GM12875 (cell line): Measurements from ENCODE around the gene MID1.

ENCODE experiments used
- H3K4me3 ChIP-seq: one replicate; pipeline ENCODE4 v1.5.1; 2011; ENCODE audit warnings: low read depth, low read length, control low read depth
- CTCF ChIP-seq: IDR thresholded peaks from 2 replicates; pipeline ENCODE4 v1.5.1; 2011; ENCODE audit warnings: low read depth, mild to moderate bottlenecking, control low read depth, inconsistent platforms, low read length, moderate library complexity, borderline replicate concordance; ENCODE audit not compliant: insufficient read depth

Gene MID1

DNA sequence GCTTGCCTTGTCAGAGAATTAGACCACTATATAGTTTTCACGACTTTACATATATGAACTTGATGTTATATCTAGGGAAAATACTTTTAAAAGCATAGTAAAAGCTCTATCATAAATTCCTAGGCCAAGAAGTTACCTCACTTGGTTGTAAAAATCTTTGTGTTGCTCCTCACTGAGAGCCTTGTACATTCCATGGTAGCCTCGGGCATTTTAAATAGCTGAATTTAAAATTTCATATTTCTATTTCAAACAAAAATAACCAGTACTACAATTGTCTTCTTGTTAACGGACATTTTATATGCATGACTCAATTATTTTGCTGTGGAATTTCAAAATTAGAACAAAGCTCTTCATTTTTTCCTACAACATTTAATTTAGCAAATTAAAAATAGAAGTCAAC lies 107.6 kb downstream of the MID1 start:
- H3K4me3 ChIP-seq = no peak overlapping the region
- no peak for TF ChIP-seq CTCF

DNA sequence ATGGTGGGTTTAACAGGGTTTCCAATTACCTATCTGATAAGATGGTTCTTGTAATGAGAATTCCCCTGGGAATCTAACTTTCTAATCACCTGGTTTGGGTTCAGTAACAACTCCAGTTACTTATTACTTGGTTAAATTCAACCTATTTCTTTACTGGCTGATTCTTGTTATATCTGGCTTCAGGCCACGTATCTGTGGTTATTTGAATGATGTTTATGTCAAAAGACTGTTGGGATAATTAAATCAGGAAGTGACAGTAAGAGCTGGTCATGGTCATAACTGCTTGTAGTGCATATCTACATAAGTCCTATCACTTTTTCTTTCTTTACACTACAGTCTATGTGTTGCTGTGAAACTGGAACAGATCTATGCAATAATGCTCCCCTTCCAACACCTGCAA lies 108.1 kb downstream of the MID1 start:
- no peak for TF ChIP-seq CTCF
- H3K4me3 ChIP-seq = no peak overlapping the region

DNA sequence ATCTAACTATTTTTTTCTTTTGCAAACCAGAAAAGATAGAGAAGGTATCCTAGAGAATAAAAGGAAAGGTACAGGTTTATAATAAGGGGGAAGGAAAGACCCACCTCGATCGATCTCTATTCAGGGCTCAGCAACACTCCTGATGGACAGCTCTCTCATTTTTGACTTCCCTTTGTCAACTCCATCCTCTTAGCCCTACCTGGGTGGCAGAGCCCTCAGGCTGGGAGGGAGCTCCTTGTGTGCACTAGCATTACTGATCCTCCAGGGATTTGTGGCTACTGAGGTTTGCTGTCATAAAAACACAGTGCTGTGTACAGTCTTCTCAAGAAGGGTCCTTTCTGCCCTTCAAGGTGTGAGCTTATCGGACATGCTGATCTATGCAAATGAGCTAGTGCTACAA lies 111.0 kb downstream of the MID1 start:
- H3K4me3 ChIP-seq = no peak overlapping the region
- TF ChIP-seq CTCF = no peak

DNA sequence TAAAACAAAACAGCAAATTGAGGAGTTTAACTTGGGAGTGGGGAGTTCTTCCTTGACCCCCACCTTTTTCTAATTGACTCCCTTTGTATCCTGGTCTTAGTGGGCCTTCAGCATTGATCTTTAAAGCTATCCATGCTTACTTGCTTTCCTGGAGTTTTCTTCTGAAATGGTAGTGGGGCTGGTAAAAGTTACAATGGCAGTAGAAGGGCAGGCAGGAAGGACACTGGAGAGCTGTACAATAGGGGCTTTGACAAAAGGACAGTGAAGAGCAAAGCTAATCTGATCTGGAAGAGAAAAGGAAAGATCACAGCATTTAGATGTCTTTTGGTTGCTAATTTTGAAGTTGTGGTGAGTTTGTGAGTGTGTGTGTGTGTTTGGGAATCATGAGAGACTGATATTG lies 111.5 kb downstream of the MID1 start:
- no peak overlapping the region for H3K4me3 ChIP-seq
- no peak for TF ChIP-seq CTCF

DNA sequence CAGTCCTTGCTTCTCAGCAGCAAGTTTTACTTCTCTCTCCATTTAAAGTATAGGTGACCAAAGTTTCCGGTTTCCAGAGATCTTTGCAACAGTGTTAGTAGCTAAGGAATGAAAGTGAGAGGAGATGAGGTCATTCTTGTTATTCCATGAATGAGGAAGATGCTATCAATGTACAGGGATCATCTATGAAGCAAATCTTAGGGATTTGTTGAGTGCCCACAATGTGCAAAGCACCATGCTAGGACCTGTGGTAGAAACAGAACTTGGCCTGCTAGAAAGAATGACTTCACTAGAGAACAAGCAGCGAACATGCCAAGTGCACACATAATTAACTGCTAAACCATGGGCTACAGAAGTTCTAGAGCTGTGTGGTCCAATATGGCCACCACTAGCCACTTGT lies 112.5 kb downstream of the MID1 start:
- H3K4me3 ChIP-seq = no peak overlapping the region
- no peak for TF ChIP-seq CTCF

- TF ChIP-seq CTCF = no peak
- no peak overlapping the region for H3K4me3 ChIP-seq
Measured at GRCh38 chrX:10507181-10507580, 113.2 kb downstream of the MID1 start.

- H3K4me3 ChIP-seq = no peak overlapping the region
- TF ChIP-seq CTCF = no peak
Measured at GRCh38 chrX:10506781-10507180, 113.6 kb downstream of the MID1 start.
